CD4-positive, alpha-beta T cell (primary cell): ENCODE results near the gene TENT5C. TPM values are rescaled to one million over a fixed set of nuclear protein-coding genes. Genes with fewer than 3 reads are reported as not detected.

Source experiments
- ATAC-seq: fragments of 200-7000 bp; cut with Tn5 transposase; one replicate; pipeline ENCODE4 v1.10.0; 2022; ENCODE audit warnings: mild to moderate bottlenecking; ENCODE audit not compliant: poor library complexity
- CTCF ChIA-PET: fragments of 350-600 bp; sonication (Branson Sonifier 250); formaldehyde crosslinking; loops from one replicate; lab custom pipeline; 2021; ENCODE audit warnings: antibody characterized with exemption, inconsistent platforms; lab: Charles Lee
- POLR2A ChIA-PET: fragments of 350-600 bp; sonication (Branson Sonifier 250); formaldehyde crosslinking; loops from one replicate; lab custom pipeline; 2021; ENCODE audit warnings: antibody characterized with exemption, inconsistent platforms; lab: Charles Lee
- DNase-seq, 14 experiments: peaks; one replicate each; pipeline ENCODE4 v3.0.0-alpha.2; 2013 to 2020; ENCODE audit warnings: mixed read lengths in 2 of 14
- H3K27ac ChIP-seq, 2 donors: one replicate each; pipeline versions ENCODE4 v1.5.1 to v1.7.0; 2013; ENCODE audit warnings: low read length in 2 of 2, low read depth in 1 of 2, mild to moderate bottlenecking in 1 of 2
- H3K27me3 ChIP-seq, 2 experiments: 1 replicate in 1 of 2; 2 replicates in 1 of 2; pipeline versions ENCODE4 v1.6.1 to v1.7.0; 2013; ENCODE audit warnings: low read length in 2 of 2, control low read depth in 1 of 2, mild to moderate bottlenecking in 1 of 2, moderate library complexity in 1 of 2; ENCODE audit not compliant: insufficient read depth in 2 of 2, control insufficient read depth in 1 of 2
- H3K36me3 ChIP-seq: one replicate; pipeline ENCODE4 v1.6.1; 2013; ENCODE audit warnings: low read length, control low read depth; ENCODE audit not compliant: insufficient read depth
- H3K4me1 ChIP-seq: one replicate; pipeline ENCODE4 v1.6.1; 2013; ENCODE audit warnings: low read length, control low read depth; ENCODE audit not compliant: insufficient read depth
- H3K4me3 ChIP-seq: one replicate; pipeline ENCODE4 v1.5.1; 2013; ENCODE audit warnings: mild to moderate bottlenecking, low read length, moderate library complexity
- H3K9me3 ChIP-seq, 2 experiments: 1 replicate in 1 of 2; 2 replicates in 1 of 2; pipeline versions ENCODE4 v1.6.1 to v1.7.0; 2013; ENCODE audit warnings: low read length in 2 of 2, mild to moderate bottlenecking in 2 of 2, control low read depth in 1 of 2, moderate library complexity in 1 of 2; ENCODE audit not compliant: control insufficient read depth in 1 of 2, insufficient read depth in 1 of 2
- H3K27ac Mint-ChIP-seq: one replicate; pipeline ENCODE4 v1.8.0; 2020; ENCODE audit warnings: mixed read lengths
- H3K27me3 Mint-ChIP-seq: one replicate; pipeline ENCODE4 v1.8.0; 2021; ENCODE audit warnings: mixed read lengths
- H3K36me3 Mint-ChIP-seq: one replicate; pipeline ENCODE4 v1.8.0; 2021; ENCODE audit warnings: low read depth, mixed read lengths
- H3K4me1 Mint-ChIP-seq: one replicate; pipeline ENCODE4 v1.8.0; 2021; ENCODE audit warnings: low read depth, mixed read lengths
- H3K4me3 Mint-ChIP-seq: one replicate; pipeline ENCODE4 v1.8.0; 2020; ENCODE audit warnings: mild to moderate bottlenecking, mixed read lengths
- H3K9me3 Mint-ChIP-seq: one replicate; pipeline ENCODE4 v1.8.0; 2020; ENCODE audit warnings: mixed read lengths
- CTCF ChIP-seq: fragments of 200-600 bp; IDR thresholded peaks from one replicate; pipeline ENCODE4 v1.8.0; 2022; ENCODE audit warnings: antibody characterized with exemption, mild to moderate bottlenecking
- intact Hi-C, 2 experiments: fragments of 100-400 bp; cut with DNase I in 1 of 2; cut with micrococcal nuclease in 1 of 2; formaldehyde crosslinking; loops; one replicate each; pipeline versions ENCODE4 v1.15.1 to v1.9.0; 2023 to 2025; cut with DNase I, micrococcal nuclease
- total RNA-seq, 174 experiments: library from RNA in 2 of 174; stranded (reverse) in 2 of 174; gene quantifications; one replicate each; pipeline ENCODE4 v1.2.3 and lab custom pipeline; 2021 to 2026

Gene TENT5C
- total RNA-seq, 2 experiments from 2014 or later, result 122 to 123 TPM

GRCh38 chr1:117587499-117588356, 18.1 kb upstream of the TENT5C start:
- H3K4me1 Mint-ChIP-seq, result no peaks in the 10 kb centered on the region
- no peaks in the 10 kb centered on the region for H3K36me3 Mint-ChIP-seq
- Histone ChIP-seq H3K9me3 (no peaks in the 10 kb centered on the region), H3K27ac (no peak overlapping the region), H3K36me3 (no peaks in the 10 kb centered on the region), H3K27me3 (no peaks in the 10 kb centered on the region), H3K4me3 (no peak overlapping the region), H3K4me1 (no peaks in the 10 kb centered on the region)
- DNase-seq (no peak), ATAC-seq (no peak)
- H3K27ac Mint-ChIP-seq, result no peak overlapping the region
- intact Hi-C loops, result no loop called here
- POLR2A ChIA-PET, result no interaction called here
- H3K4me3 Mint-ChIP-seq, result no peak overlapping the region
- no peaks in the 10 kb centered on the region for H3K9me3 Mint-ChIP-seq
- TF ChIP-seq CTCF, result no peak
- no peaks in the 10 kb centered on the region for H3K27me3 Mint-ChIP-seq
- CTCF ChIA-PET, result no interaction called here

- Mint-ChIP-seq H3K4me3 (no peak overlapping the region), H3K27ac (no peak overlapping the region), H3K4me1 (no peaks in the 10 kb centered on the region), H3K36me3 (no peaks in the 10 kb centered on the region), H3K9me3 (no peaks in the 10 kb centered on the region), H3K27me3 (no peaks in the 10 kb centered on the region)
- Histone ChIP-seq H3K4me3 (no peak overlapping the region), H3K36me3 (no peaks in the 10 kb centered on the region), H3K4me1 (no peaks in the 10 kb centered on the region), H3K27me3 (no peaks in the 10 kb centered on the region), H3K27ac (no peak overlapping the region), H3K9me3 (no peaks in the 10 kb centered on the region)
- ChIA-PET POLR2A (no interaction called here), CTCF (no interaction called here)
- no peak for ATAC-seq
- TF ChIP-seq CTCF, result no peak
- intact Hi-C loops, result no loop called here
- no peak for DNase-seq
These were observed 16.3 kb upstream of the TENT5C start for GRCh38 chr1:117589544-117589943.

GRCh38 chr1:117590273-117590925, 15.4 kb upstream of the TENT5C start:
- H3K4me3 Mint-ChIP-seq, result no peak overlapping the region

More at GRCh38 chr1:117590273-117590925, 15.4 kb upstream of the TENT5C start:
- Histone ChIP-seq H3K27me3 (no peaks in the 10 kb centered on the region), H3K4me1 (no peaks in the 10 kb centered on the region), H3K4me3 (no peak overlapping the region), H3K27ac (no peak overlapping the region), H3K9me3 (no peaks in the 10 kb centered on the region), H3K36me3 (no peaks in the 10 kb centered on the region)
- no peak for DNase-seq
- ChIA-PET CTCF (interaction anchor here (1.0 to 1.2 kb wide), 2 partner anchors 10 to 55 kb away, joined by 3 read pairs; no protein-coding TSS in a partner anchor), POLR2A (interaction anchor here (0.6 kb wide), 1 partner anchor 22 kb away, joined by 3 read pairs; no protein-coding TSS in a partner anchor)
- Mint-ChIP-seq H3K36me3 (no peaks in the 10 kb centered on the region), H3K27ac (no peak overlapping the region), H3K4me1 (no peaks in the 10 kb centered on the region), H3K9me3 (no peaks in the 10 kb centered on the region), H3K27me3 (no peaks in the 10 kb centered on the region)
- ATAC-seq, result no peak
- no peak for TF ChIP-seq CTCF
- intact Hi-C loops, result loop anchor here in 1 of 2 experiments (5.0 kb wide), 1 partner anchor 48 kb away; no protein-coding TSS in a partner anchor
